ENCODE data around the gene RAB3B.

Gene RAB3B

GRCh38 chr1:51871351-51871975 lies 119.0 kb downstream of the RAB3B start:
- H3K9me2 ChIP-seq (ENCODE audit: low read depth, low read length), result no peaks in the 10 kb centered on the region
- no peak overlapping the region for H3K9ac ChIP-seq (ENCODE audit: low read length)
- no peaks in the 10 kb centered on the region for H3K9me3 ChIP-seq (ENCODE audit: low read length)
- H2AFZ ChIP-seq (ENCODE audit: low read length), result no peak overlapping the region
- no peaks in the 10 kb centered on the region; the same call in 1 of the 2 replicates for H4K20me1 ChIP-seq (ENCODE audit: insufficient read depth, low read length)
- peaks cover 35% of the 10 kb centered on the region for H3K36me3 ChIP-seq (ENCODE audit: insufficient read depth, low read length)
- H3K27ac ChIP-seq (ENCODE audit: low read depth, low read length, poor library complexity, severe bottlenecking), result no peak overlapping the region
- H3F3A ChIP-seq (ENCODE audit: insufficient read depth, low read length), result no peaks in the 10 kb centered on the region
- peaks cover 27% of the 10 kb centered on the region for H3K4me1 ChIP-seq (ENCODE audit: insufficient read depth, low read length, severe bottlenecking)
- peaks cover 85% of the 10 kb centered on the region for H3K79me2 ChIP-seq (ENCODE audit: insufficient read depth, low read length)
- no peaks in the 10 kb centered on the region for H3K27me3 ChIP-seq (ENCODE audit: insufficient read depth, low read length)
- H3K4me3 ChIP-seq (ENCODE audit: low read depth, low read length, poor library complexity, severe bottlenecking), result no peak overlapping the region
- H3K4me2 ChIP-seq (ENCODE audit: low read length), result no peak overlapping the region
- TF ChIP-seq CTCF (IDR thresholded peaks at IDR 0.05; ENCODE audit: low read length) (no peak), EZH2 (IDR thresholded peaks at IDR 0.05; ENCODE audit: borderline replicate concordance, low read length) (no peak)

GRCh38 chr1:51870603-51871350 lies 119.7 kb downstream of the RAB3B start:
- TF ChIP-seq EZH2 (IDR thresholded peaks at IDR 0.05; ENCODE audit: borderline replicate concordance, low read length) (no peak), CTCF (IDR thresholded peaks at IDR 0.05; ENCODE audit: low read length) (no peak)
- H4K20me1 ChIP-seq (ENCODE audit: insufficient read depth, low read length), result no peaks in the 10 kb centered on the region; the same call in 1 of the 2 replicates
- H3K79me2 ChIP-seq (ENCODE audit: insufficient read depth, low read length), result peaks cover 84% of the 10 kb centered on the region

GRCh38 chr1:51867479-51868232 lies 122.8 kb downstream of the RAB3B start:
- Histone ChIP-seq H3K27me3 (ENCODE audit: insufficient read depth, low read length) (no peaks in the 10 kb centered on the region), H3K36me3 (ENCODE audit: insufficient read depth, low read length) (peaks cover 21% of the 10 kb centered on the region; the same call in 1 of the 2 replicates), H3K4me2 (ENCODE audit: low read length) (no peak overlapping the region), H4K20me1 (ENCODE audit: insufficient read depth, low read length) (no peaks in the 10 kb centered on the region), H3K9me3 (ENCODE audit: low read length) (no peaks in the 10 kb centered on the region), H3K27ac (ENCODE audit: low read depth, low read length, poor library complexity, severe bottlenecking) (no peak overlapping the region), H3F3A (ENCODE audit: insufficient read depth, low read length) (no peaks in the 10 kb centered on the region), H3K79me2 (ENCODE audit: insufficient read depth, low read length) (peaks cover 82% of the 10 kb centered on the region), H3K9ac (ENCODE audit: low read length) (no peak overlapping the region), H3K4me3 (ENCODE audit: low read depth, low read length, poor library complexity, severe bottlenecking) (no peak overlapping the region), H2AFZ (ENCODE audit: low read length) (no peak overlapping the region), H3K4me1 (ENCODE audit: insufficient read depth, low read length, severe bottlenecking) (peaks cover 14% of the 10 kb centered on the region), H3K9me2 (ENCODE audit: low read depth, low read length) (no peaks in the 10 kb centered on the region)
- no peak for TF ChIP-seq EZH2 (IDR thresholded peaks at IDR 0.05; ENCODE audit: borderline replicate concordance, low read length)
- no peak for TF ChIP-seq CTCF (IDR thresholded peaks at IDR 0.05; ENCODE audit: low read length)

More at GRCh38 chr1:51870603-51871350, 119.7 kb downstream of the RAB3B start:
- Histone ChIP-seq H3K36me3 (ENCODE audit: insufficient read depth, low read length) (peaks cover 33% of the 10 kb centered on the region), H3K9me3 (ENCODE audit: low read length) (no peaks in the 10 kb centered on the region), H3K27ac (ENCODE audit: low read depth, low read length, poor library complexity, severe bottlenecking) (no peak overlapping the region), H3K4me2 (ENCODE audit: low read length) (no peak overlapping the region), H3K9ac (ENCODE audit: low read length) (no peak overlapping the region), H3K27me3 (ENCODE audit: insufficient read depth, low read length) (no peaks in the 10 kb centered on the region), H3K9me2 (ENCODE audit: low read depth, low read length) (no peaks in the 10 kb centered on the region), H3K4me1 (ENCODE audit: insufficient read depth, low read length, severe bottlenecking) (peaks cover 20% of the 10 kb centered on the region), H3F3A (ENCODE audit: insufficient read depth, low read length) (no peaks in the 10 kb centered on the region), H3K4me3 (ENCODE audit: low read depth, low read length, poor library complexity, severe bottlenecking) (no peak overlapping the region), H2AFZ (ENCODE audit: low read length) (no peak overlapping the region)
